Midbrain (tissue), 1 donor: Measurements from ENCODE around the gene ARMCX2.
A peak's percentile ranks its signal among the peaks of the same experiment; 100 is the strongest.
"Not testable (repeated sequence)": the region's sequence is repeated elsewhere in the genome, so short reads cannot be mapped to it uniquely, and the experiment has no call there.

Source experiments
- DNase-seq: peaks from one replicate; lab custom pipeline; 2025; lab: John Stamatoyannopoulos, UW

ARMCX2 gene

GRCh38 chrX:101659601-101660063, at the start of gene ARMCX2:
TSS of gene ARMCX2 (minus strand) at chrX:101659850. CDS start at chrX:101657588, 2,262 bp downstream.
- DNase-seq = peak; percentile 52

- DNase-seq = no peak
These were observed 49.7 kb upstream of the ARMCX2 start for GRCh38 chrX:101709384-101709783.

- no peak for DNase-seq
These were observed 48.5 kb upstream of the ARMCX2 start for GRCh38 chrX:101708163-101708562.

GRCh38 chrX:101693476-101693875, 33.8 kb upstream of the ARMCX2 start:
- DNase-seq = no peak

GRCh38 chrX:101691835-101692234, 32.2 kb upstream of the ARMCX2 start:
- no peak for DNase-seq

GRCh38 chrX:101686574-101686973, 26.9 kb upstream of the ARMCX2 start:
- DNase-seq = no peak

GRCh38 chrX:101685923-101686322, 26.3 kb upstream of the ARMCX2 start:
- no peak for DNase-seq

- DNase-seq = no peak
These were observed 23.1 kb upstream of the ARMCX2 start for GRCh38 chrX:101682723-101683122.

GRCh38 chrX:101677028-101677427, 17.4 kb upstream of the ARMCX2 start:
- no peak for DNase-seq

- DNase-seq = no peak
These were observed 16.9 kb upstream of the ARMCX2 start for GRCh38 chrX:101676571-101676970.

- DNase-seq = no peak
These were observed 8.5 kb upstream of the ARMCX2 start for GRCh38 chrX:101668143-101668542.

- peak; percentile 50 for DNase-seq
These were observed 774 bp downstream of the ARMCX2 start for GRCh38 chrX:101658661-101659491.

- DNase-seq = no peak
These were observed 2.2 kb downstream of the ARMCX2 start for GRCh38 chrX:101657495-101657894.

GRCh38 chrX:101656817-101657216, 2.8 kb downstream of the ARMCX2 start:
- DNase-seq = no peak

GRCh38 chrX:101655534-101655933, 4.1 kb downstream of the ARMCX2 start:
- DNase-seq = no peak

- DNase-seq = not testable (repeated sequence)
These were observed 11.9 kb downstream of the ARMCX2 start for GRCh38 chrX:101647716-101648115.

- DNase-seq = no peak
These were observed 17.6 kb downstream of the ARMCX2 start for GRCh38 chrX:101642093-101642492.

- DNase-seq = no peak
These were observed 20.1 kb downstream of the ARMCX2 start for GRCh38 chrX:101639583-101639982.

- DNase-seq = no peak
These were observed 40.3 kb downstream of the ARMCX2 start for GRCh38 chrX:101619364-101619763.

- peak; percentile 71 for DNase-seq
These were observed 42.1 kb downstream of the ARMCX2 start, which contains the start of gene ARMCX6 for GRCh38 chrX:101617211-101618191. TSS of gene ARMCX6 (minus strand) at chrX:101618000. CDS start at chrX:101616620, 1,380 bp downstream.

- no peak for DNase-seq
These were observed 53.9 kb downstream of the ARMCX2 start for GRCh38 chrX:101605728-101606127.
